ENCODE results near the gene ERCC8. TPM values are rescaled to one million over a fixed set of nuclear protein-coding genes. Genes with fewer than 3 reads are reported as not detected.

The ERCC8 gene
- total RNA-seq, 1 experiment from 2014 or later = 15.1 TPM

GRCh38 chr5:60856066-60856465 is 88.8 kb downstream of the ERCC8 start:
- no peak for ATAC-seq
- Histone ChIP-seq H3K4me3 (replicated peaks in 1 of 2; ENCODE audit: low read depth in 1 of 2, low read length in 2 of 2) (no peak overlapping the region), H3K4me1 (ENCODE audit: control insufficient read depth in 1 of 2, insufficient read depth in 2 of 2, low read length in 2 of 2) (no peaks in the 10 kb centered on the region), H3K9me3 (ENCODE audit: control insufficient read depth in 1 of 2, insufficient read depth in 1 of 2, low read depth in 1 of 2, low read length in 2 of 2) (no peaks in the 10 kb centered on the region), H3K79me2 (ENCODE audit: insufficient read depth, low read length) (no peaks in the 10 kb centered on the region), H4K20me1 (ENCODE audit: insufficient read depth) (no peaks in the 10 kb centered on the region), H3K4me2 (ENCODE audit: low read length) (no peak overlapping the region), H2AFZ (ENCODE audit: low read depth, low read length, poor library complexity, severe bottlenecking) (no peak overlapping the region), H3K9ac (ENCODE audit: low read length) (no peak overlapping the region), H3K36me3 (ENCODE audit: control insufficient read depth in 1 of 2, insufficient read depth in 2 of 2, low read length in 2 of 2) (no peaks in the 10 kb centered on the region), H3K27ac (ENCODE audit: low read depth, low read length) (no peak overlapping the region), H3K27me3 (ENCODE audit: insufficient read depth, low read length) (no peaks in the 10 kb centered on the region), H3K9me2 (ENCODE audit: insufficient read depth) (no peaks in the 10 kb centered on the region; the same call in 1 of the 2 replicates)
- TF ChIP-seq SRF (IDR thresholded peaks at IDR 0.05; ENCODE audit: low read depth) (no peak), ELF1 (IDR thresholded peaks at IDR 0.05; ENCODE audit: borderline replicate concordance, low read depth) (no peak)
- ChIA-PET RAD21 (ENCODE audit: low non-redundant PET in 1 of 2, low total read pairs in 2 of 2, uncharacterized antibody in 2 of 2, unreplicated experiment in 2 of 2) (no interaction called here), CTCF (no interaction called here), POLR2A (no interaction called here)
- intact Hi-C loops (cut with micrococcal nuclease) = no loop called here
- BruUV-seq (replicated peaks) = no TSS peak
- no peak for DNase-seq (ENCODE audit: low read depth, low spot score)

GRCh38 chr5:60852940-60853339 is 91.9 kb downstream of the ERCC8 start:
- no TSS peak for BruUV-seq (replicated peaks)
- POLR2A ChIA-PET = no interaction called here
- no peak overlapping the region for H3K27ac ChIP-seq (ENCODE audit: low read depth, low read length)
- no peaks in the 10 kb centered on the region for H4K20me1 ChIP-seq (ENCODE audit: insufficient read depth)
- intact Hi-C loops (cut with micrococcal nuclease) = no loop called here
- CTCF ChIA-PET = no interaction called here
- no peak overlapping the region for H2AFZ ChIP-seq (ENCODE audit: low read depth, low read length, poor library complexity, severe bottlenecking)
- TF ChIP-seq EGR1 (IDR thresholded peaks at IDR 0.05; ENCODE audit: low read depth) (no peak), CTCF (IDR thresholded peaks at IDR 0.05 in 2 of 3, conservative IDR thresholded peaks at IDR 0.05 in 1 of 3; ENCODE audit: borderline replicate concordance in 1 of 3, insufficient read depth in 1 of 3, low read depth in 2 of 3, low read length in 2 of 3) (no peak), ELF1 (IDR thresholded peaks at IDR 0.05; ENCODE audit: borderline replicate concordance, low read depth) (no peak), SIN3A (IDR thresholded peaks at IDR 0.05; ENCODE audit: low read depth) (no peak), FOSL1 (IDR thresholded peaks at IDR 0.05; ENCODE audit: low read depth) (no peak), ZNF274 (IDR thresholded peaks at IDR 0.05; ENCODE audit: low read depth, low read length) (no peak), MAX (IDR thresholded peaks at IDR 0.05) (no peak), CEBPB (IDR thresholded peaks at IDR 0.05; ENCODE audit: low read depth) (no peak), POLR2AphosphoS5 (IDR thresholded peaks at IDR 0.05; ENCODE audit: low read depth, low read length) (no peak), YY1 (IDR thresholded peaks at IDR 0.05; ENCODE audit: extremely low read depth, insufficient replicate concordance, low read depth, low read length) (no peak), ATF3 (IDR thresholded peaks at IDR 0.05) (no peak), POLR2A (IDR thresholded peaks at IDR 0.05; ENCODE audit: borderline replicate concordance, extremely low read depth, insufficient read depth, insufficient read length) (no peak), SP1 (IDR thresholded peaks at IDR 0.05; ENCODE audit: low read depth) (no peak), SRF (IDR thresholded peaks at IDR 0.05; ENCODE audit: low read depth) (no peak), TCF7L2 (IDR thresholded peaks at IDR 0.05; ENCODE audit: borderline replicate concordance, extremely low read depth, insufficient read depth, insufficient read length) (no peak), REST (IDR thresholded peaks at IDR 0.05; ENCODE audit: low read depth) (no peak), EZH2 (IDR thresholded peaks at IDR 0.05) (no peak)
- RAD21 ChIA-PET (ENCODE audit: low non-redundant PET in 1 of 2, low total read pairs in 2 of 2, uncharacterized antibody in 2 of 2, unreplicated experiment in 2 of 2) = no interaction called here
- no peaks in the 10 kb centered on the region for H3K4me1 ChIP-seq (ENCODE audit: control insufficient read depth in 1 of 2, insufficient read depth in 2 of 2, low read length in 2 of 2)
- H3K79me2 ChIP-seq (ENCODE audit: insufficient read depth, low read length) = no peaks in the 10 kb centered on the region
- no peaks in the 10 kb centered on the region; the same call in 1 of the 2 replicates for H3K9me2 ChIP-seq (ENCODE audit: insufficient read depth)
- H3K27me3 ChIP-seq (ENCODE audit: insufficient read depth, low read length) = no peaks in the 10 kb centered on the region
- H3K4me3 ChIP-seq (replicated peaks in 1 of 2; ENCODE audit: low read depth in 1 of 2, low read length in 2 of 2) = no peak overlapping the region
- H3K4me2 ChIP-seq (ENCODE audit: low read length) = no peak overlapping the region
- no peak overlapping the region for H3K9ac ChIP-seq (ENCODE audit: low read length)
- H3K36me3 ChIP-seq (ENCODE audit: control insufficient read depth in 1 of 2, insufficient read depth in 2 of 2, low read length in 2 of 2) = no peaks in the 10 kb centered on the region
- no peaks in the 10 kb centered on the region for H3K9me3 ChIP-seq (ENCODE audit: control insufficient read depth in 1 of 2, insufficient read depth in 1 of 2, low read depth in 1 of 2, low read length in 2 of 2)
- no peak for ATAC-seq
- DNase-seq (ENCODE audit: low read depth, low spot score) = no peak
